OCI-LY7 (cell line): ENCODE results near the gene WFS1. TPM values are rescaled to one million over a fixed set of nuclear protein-coding genes. Genes with fewer than 3 reads are reported as not detected.

ENCODE experiments used
- BruUV-seq: library from RNA; stranded (reverse); fragments of 400-500 nt; replicated peaks from 2 replicates; lab custom pipeline; 2021; lab: Mats Ljungman, UMichigan
- CTCF ChIA-PET: fragments of 300-600 bp; sonication (Branson Sonifier 250); formaldehyde crosslinking; loops from one replicate; lab custom pipeline; 2022; ENCODE audit warnings: antibody characterized with exemption; ENCODE audit not compliant: unreplicated experiment; lab: Charles Lee
- POLR2A ChIA-PET: fragments of 300-600 bp; sonication (Branson Sonifier 250); formaldehyde crosslinking; loops from one replicate; lab custom pipeline; 2022; ENCODE audit warnings: antibody characterized with exemption; lab: Charles Lee
- DNase-seq: peaks from one replicate; pipeline ENCODE4 v3.0.0-alpha.2; 2015; ENCODE audit warnings: low spot score
- H2AFZ ChIP-seq: fragments of 200-600 bp; sonication (generic), shearing (Covaris generic); 2 replicates; pipeline ENCODE4 v1.6.1; 2014; ENCODE audit warnings: mild to moderate bottlenecking, antibody characterized with exemption, low read length, moderate library complexity
- H3K27ac ChIP-seq: fragments of 200-600 bp; sonication (generic); 2 replicates; pipeline ENCODE4 v1.5.1; 2014; ENCODE audit warnings: mixed run types, low read depth, mild to moderate bottlenecking, moderate library complexity, low read length, inconsistent platforms; ENCODE audit not compliant: poor library complexity, severe bottlenecking
- H3K36me3 ChIP-seq: fragments of 200-600 bp; sonication (generic); 2 replicates; pipeline ENCODE4 v1.6.1; 2014; ENCODE audit warnings: mild to moderate bottlenecking, antibody characterized with exemption, low read length, moderate library complexity, mixed read lengths; ENCODE audit not compliant: insufficient read depth
- H3K4me1 ChIP-seq: fragments of 200-600 bp; sonication (generic); 2 replicates; pipeline ENCODE4 v1.5.1; 2014; ENCODE audit warnings: mild to moderate bottlenecking, low read length; ENCODE audit not compliant: insufficient read depth, poor library complexity, severe bottlenecking
- H3K4me2 ChIP-seq: fragments of 200-600 bp; sonication (generic); 2 replicates; pipeline ENCODE4 v1.6.1; 2014; ENCODE audit warnings: mild to moderate bottlenecking, low read length
- H3K4me3 ChIP-seq: fragments of 200-600 bp; sonication (generic); 2 replicates; pipeline ENCODE4 v1.5.1; 2014; ENCODE audit warnings: mild to moderate bottlenecking, low read depth, low read length; ENCODE audit not compliant: poor library complexity, severe bottlenecking
- H3K79me2 ChIP-seq: fragments of 200-600 bp; sonication (generic); 2 replicates; pipeline ENCODE4 v1.6.1; 2016; ENCODE audit warnings: low read depth, mild to moderate bottlenecking, low read length, moderate library complexity, mixed read lengths; ENCODE audit not compliant: insufficient read depth
- H3K9me2 ChIP-seq: fragments of 200-600 bp; sonication (generic); 2 replicates; pipeline ENCODE4 v1.6.1; 2016; ENCODE audit warnings: mild to moderate bottlenecking, low read length, mixed read lengths; ENCODE audit not compliant: insufficient read depth
- H3K9me3 ChIP-seq: fragments of 200-600 bp; sonication (generic); 2 replicates; pipeline ENCODE4 v1.6.1; 2014; ENCODE audit warnings: mild to moderate bottlenecking, mixed run types, low read length, mixed read lengths
- H4K20me1 ChIP-seq: fragments of 200-600 bp; sonication (generic); 2 replicates; pipeline ENCODE4 v1.6.1; 2014; ENCODE audit warnings: mild to moderate bottlenecking, antibody characterized with exemption, low read length, moderate library complexity, mixed read lengths; ENCODE audit not compliant: insufficient read depth
- CTCF ChIP-seq: fragments of 200-600 bp; sonication (generic); conservative IDR thresholded peaks from 2 replicates; pipeline ENCODE4 v1.5.1; 2014; ENCODE audit warnings: mild to moderate bottlenecking, antibody characterized with exemption, low read length, moderate library complexity, mixed read lengths
- EZH2phosphoT487 ChIP-seq: fragments of 200-600 bp; sonication (generic); IDR thresholded peaks from 2 replicates; pipeline ENCODE4 v1.6.1; 2018; ENCODE audit warnings: low read depth, borderline replicate concordance, mild to moderate bottlenecking, mixed run types, antibody characterized with exemption, low read length, moderate library complexity, mixed read lengths
- intact Hi-C: fragments of 100-400 bp; cut with micrococcal nuclease; formaldehyde crosslinking; loops from one replicate; pipeline ENCODE4 v1.10.0; 2022; ENCODE audit not compliant: unreplicated experiment
- total RNA-seq, 2 experiments: library from RNA; depleted of rRNA in 1 of 2; stranded (reverse); fragments of >200 nt in 1 of 2; shearing (Covaris generic) in 1 of 2; gene quantifications; 2 replicates each; pipeline ENCODE4 v1.2.3, GENCODE V29; 2014 to 2022

Gene WFS1
- total RNA-seq, 2 experiments from 2014 or later, result 6.1 to 14.5 TPM

DNA sequence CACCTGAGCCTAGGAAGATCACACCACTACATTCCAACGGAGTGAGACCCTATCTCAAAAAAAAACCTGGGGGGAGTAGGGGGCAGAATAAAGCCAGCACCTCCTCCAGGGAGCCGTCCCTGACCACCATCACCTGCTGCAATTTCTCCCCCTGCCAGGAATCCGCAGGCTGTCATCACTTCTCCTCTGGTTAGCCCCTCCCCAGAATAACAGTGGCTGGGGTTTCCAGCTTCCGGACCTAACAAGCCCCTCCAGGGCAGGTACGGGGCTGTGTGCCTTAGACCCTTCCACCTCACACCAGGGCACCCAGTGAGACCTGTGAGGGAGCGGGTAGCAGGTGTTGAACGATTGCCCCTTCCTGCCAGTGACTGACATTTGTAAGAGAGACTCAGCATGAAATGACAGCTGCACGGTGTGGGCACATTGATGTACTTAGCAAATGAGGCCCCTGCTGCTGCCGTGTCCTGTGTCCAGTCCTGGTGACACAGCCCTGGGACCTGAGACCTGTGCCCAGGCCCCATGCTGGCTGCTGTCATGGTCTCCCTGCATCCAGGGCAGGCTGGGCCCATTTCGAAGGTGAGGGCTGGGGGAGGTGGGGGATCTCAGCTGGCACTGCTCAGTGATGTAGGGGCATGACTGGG, 6.7 kb upstream of the WFS1 start:
- POLR2A ChIA-PET, result no interaction called here
- Histone ChIP-seq H3K9me3 (no peaks in the 10 kb centered on the region), H3K9me2 (no peaks in the 10 kb centered on the region), H4K20me1 (no peaks in the 10 kb centered on the region), H3K4me2 (no peak overlapping the region), H2AFZ (no peak overlapping the region), H3K4me3 (no peak overlapping the region), H3K36me3 (no peaks in the 10 kb centered on the region), H3K27ac (no peak overlapping the region), H3K4me1 (peaks cover 36% of the 10 kb centered on the region), H3K79me2 (no peaks in the 10 kb centered on the region)
- BruUV-seq, result no TSS peak
- CTCF ChIA-PET, result interaction anchor here (1.0 kb wide), 1 partner anchor 12 kb away, joined by 4 read pairs; no protein-coding TSS in a partner anchor
- DNase-seq, result no peak
- no peak for TF ChIP-seq EZH2phosphoT487
- no peak for TF ChIP-seq CTCF
- intact Hi-C loops, result loop anchor here (10.0 kb wide), 1 partner anchor 842 kb away; no protein-coding TSS in a partner anchor

GRCh38 chr4:6263526-6264224, 6.0 kb upstream of the WFS1 start:
- ChIA-PET CTCF (interaction anchor here (1.0 to 1.1 kb wide), 2 partner anchors 13 to 64 kb away, joined by 3 to 12 read pairs; no protein-coding TSS in a partner anchor), POLR2A (no interaction called here)
- Histone ChIP-seq H3K4me3 (no peak overlapping the region), H2AFZ (no peak overlapping the region), H3K27ac (no peak overlapping the region), H4K20me1 (no peaks in the 10 kb centered on the region), H3K9me3 (no peaks in the 10 kb centered on the region), H3K9me2 (no peaks in the 10 kb centered on the region), H3K79me2 (no peaks in the 10 kb centered on the region), H3K4me1 (peaks cover 38% of the 10 kb centered on the region), H3K36me3 (no peaks in the 10 kb centered on the region), H3K4me2 (no peak overlapping the region)
- intact Hi-C loops, result loop anchor here (1.0 to 10.0 kb wide), 2 partner anchors 64 to 841 kb away; no protein-coding TSS in a partner anchor
- no peak for TF ChIP-seq CTCF
- no peak for TF ChIP-seq EZH2phosphoT487
- DNase-seq, result no peak
- no TSS peak for BruUV-seq
